Gastrocnemius medialis (tissue), 4 donors: ENCODE data around the gene LARGE1.

ENCODE experiments used
- POLR2A ChIP-seq, 2 donors: fragments of 450-650 bp; IDR thresholded peaks; one replicate each; pipeline ENCODE4 v1.6.1; 2017; ENCODE audit warnings: antibody characterized with exemption in 2 of 2, mild to moderate bottlenecking in 2 of 2, moderate library complexity in 2 of 2
- TF ChIP-seq, protein P1 (sequence below), 5 experiments: fragments of 450-650 bp in 3 of 5; fragments of 200-600 bp in 2 of 5; sonication (generic) in 2 of 5; IDR thresholded peaks in 4 of 5; conservative IDR thresholded peaks in 1 of 5; 1 replicate in 4 of 5; 2 replicates in 1 of 5; pipeline ENCODE4 v1.5.1; 2016 to 2019; ENCODE audit warnings: antibody characterized with exemption in 5 of 5, mild to moderate bottlenecking in 3 of 5, moderate library complexity in 3 of 5

DNA sequence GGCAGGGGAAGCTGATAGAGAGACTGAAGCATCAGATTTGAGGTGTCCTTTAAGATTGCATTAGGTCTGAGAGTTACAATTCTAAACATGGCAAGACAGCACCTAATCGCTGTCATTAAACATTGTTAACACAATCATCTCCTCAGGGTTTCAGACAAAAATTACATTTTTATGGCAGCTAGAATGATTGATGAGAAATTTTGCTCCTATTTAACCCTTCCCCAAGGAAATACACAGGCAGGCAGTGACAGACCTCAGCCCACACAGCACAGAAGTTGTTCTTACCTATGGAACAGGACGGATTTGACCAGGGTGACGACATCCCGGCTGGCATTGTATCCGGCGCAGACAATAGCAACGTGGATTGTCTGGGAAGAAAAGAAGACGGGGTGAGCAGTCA is 294.3 kb downstream of the LARGE1 start:
- TF ChIP-seq, protein P1, sequence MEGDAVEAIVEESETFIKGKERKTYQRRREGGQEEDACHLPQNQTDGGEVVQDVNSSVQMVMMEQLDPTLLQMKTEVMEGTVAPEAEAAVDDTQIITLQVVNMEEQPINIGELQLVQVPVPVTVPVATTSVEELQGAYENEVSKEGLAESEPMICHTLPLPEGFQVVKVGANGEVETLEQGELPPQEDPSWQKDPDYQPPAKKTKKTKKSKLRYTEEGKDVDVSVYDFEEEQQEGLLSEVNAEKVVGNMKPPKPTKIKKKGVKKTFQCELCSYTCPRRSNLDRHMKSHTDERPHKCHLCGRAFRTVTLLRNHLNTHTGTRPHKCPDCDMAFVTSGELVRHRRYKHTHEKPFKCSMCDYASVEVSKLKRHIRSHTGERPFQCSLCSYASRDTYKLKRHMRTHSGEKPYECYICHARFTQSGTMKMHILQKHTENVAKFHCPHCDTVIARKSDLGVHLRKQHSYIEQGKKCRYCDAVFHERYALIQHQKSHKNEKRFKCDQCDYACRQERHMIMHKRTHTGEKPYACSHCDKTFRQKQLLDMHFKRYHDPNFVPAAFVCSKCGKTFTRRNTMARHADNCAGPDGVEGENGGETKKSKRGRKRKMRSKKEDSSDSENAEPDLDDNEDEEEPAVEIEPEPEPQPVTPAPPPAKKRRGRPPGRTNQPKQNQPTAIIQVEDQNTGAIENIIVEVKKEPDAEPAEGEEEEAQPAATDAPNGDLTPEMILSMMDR (IDR thresholded peaks at IDR 0.05 in 4 of 5, conservative IDR thresholded peaks at IDR 0.05 in 1 of 5): no peak
- no peak for TF ChIP-seq POLR2A (IDR thresholded peaks at IDR 0.05)
